ENCODE results near the gene RIMS4. TPM values are rescaled to one million over a fixed set of nuclear protein-coding genes. Genes with fewer than 3 reads are reported as not detected.
A peak's percentile ranks its signal among the peaks of the same experiment; 100 is the strongest.

The RIMS4 gene
- total and polyA plus RNA-seq, 9 of the 15 experiments (the other 6 are each of a cell fraction or from before 2014, with no cell fraction given): 0.04 TPM; not detected in 8

GRCh38 chr20:44796758-44797457 lies 13.4 kb downstream of the RIMS4 start:
- WGBS (ENCODE audit: insufficient coverage, low coverage, missing lambda C conversion rate): 0% methylated on average over 3 of the region's 3 CpGs
- BruUV-seq (replicated peaks): no TSS peak
- Histone ChIP-seq H3K27ac (ENCODE audit: extremely low read depth, low read depth, low read length) (no peak overlapping the region), H3K9me1 (ENCODE audit: control insufficient read depth, insufficient read depth, low read length) (no peaks in the 10 kb centered on the region), H2AFZ (ENCODE audit: low read depth, low read length) (no peak overlapping the region), H3K9ac (ENCODE audit: insufficient read depth in 1 of 2, low read depth in 2 of 2, low read length in 2 of 2) (no peak overlapping the region), H4K20me1 (replicated peaks; ENCODE audit: control insufficient read depth, insufficient read depth, low read length) (no peaks in the 10 kb centered on the region; the same call in 1 of the 2 replicates), H3K4me2 (ENCODE audit: insufficient read depth, low read length) (no peak overlapping the region), H3K79me2 (ENCODE audit: control insufficient read depth, insufficient read depth, low read length) (no peaks in the 10 kb centered on the region), H3K27me3 (ENCODE audit: control insufficient read depth in 2 of 2, insufficient read depth in 2 of 2, low read length in 2 of 2) (peaks cover 11 to 31% of the 10 kb centered on the region in 2 experiments; a peak in 4 of 5 replicates), H3K36me3 (ENCODE audit: control insufficient read depth, insufficient read depth, low read length) (no peaks in the 10 kb centered on the region), H3K4me3 (no peak overlapping the region), H3K9me3 (replicated peaks; ENCODE audit: control insufficient read depth, insufficient read depth, low read depth, low read length) (no peaks in the 10 kb centered on the region), H3K4me1 (replicated peaks in 1 of 2; ENCODE audit: control insufficient read depth in 2 of 2, insufficient read depth in 2 of 2, low read length in 2 of 2) (no peaks in the 10 kb centered on the region)
- FAIRE-seq (no peak), DNase-seq (ENCODE audit: extremely low read depth in 1 of 4, low spot score in 3 of 4) (no peak), ATAC-seq (no peak)
- intact Hi-C loops (cut with micrococcal nuclease): no loop called here
- TF ChIP-seq HNRNPL (IDR thresholded peaks at IDR 0.05; ENCODE audit: low read depth, low read length) (no peak), CEBPB (tag; IDR thresholded peaks at IDR 0.05) (no peak), PHF21A (IDR thresholded peaks at IDR 0.05; ENCODE audit: borderline replicate concordance, low read depth) (no peak)
- TF ChIP-seq, protein P1, sequence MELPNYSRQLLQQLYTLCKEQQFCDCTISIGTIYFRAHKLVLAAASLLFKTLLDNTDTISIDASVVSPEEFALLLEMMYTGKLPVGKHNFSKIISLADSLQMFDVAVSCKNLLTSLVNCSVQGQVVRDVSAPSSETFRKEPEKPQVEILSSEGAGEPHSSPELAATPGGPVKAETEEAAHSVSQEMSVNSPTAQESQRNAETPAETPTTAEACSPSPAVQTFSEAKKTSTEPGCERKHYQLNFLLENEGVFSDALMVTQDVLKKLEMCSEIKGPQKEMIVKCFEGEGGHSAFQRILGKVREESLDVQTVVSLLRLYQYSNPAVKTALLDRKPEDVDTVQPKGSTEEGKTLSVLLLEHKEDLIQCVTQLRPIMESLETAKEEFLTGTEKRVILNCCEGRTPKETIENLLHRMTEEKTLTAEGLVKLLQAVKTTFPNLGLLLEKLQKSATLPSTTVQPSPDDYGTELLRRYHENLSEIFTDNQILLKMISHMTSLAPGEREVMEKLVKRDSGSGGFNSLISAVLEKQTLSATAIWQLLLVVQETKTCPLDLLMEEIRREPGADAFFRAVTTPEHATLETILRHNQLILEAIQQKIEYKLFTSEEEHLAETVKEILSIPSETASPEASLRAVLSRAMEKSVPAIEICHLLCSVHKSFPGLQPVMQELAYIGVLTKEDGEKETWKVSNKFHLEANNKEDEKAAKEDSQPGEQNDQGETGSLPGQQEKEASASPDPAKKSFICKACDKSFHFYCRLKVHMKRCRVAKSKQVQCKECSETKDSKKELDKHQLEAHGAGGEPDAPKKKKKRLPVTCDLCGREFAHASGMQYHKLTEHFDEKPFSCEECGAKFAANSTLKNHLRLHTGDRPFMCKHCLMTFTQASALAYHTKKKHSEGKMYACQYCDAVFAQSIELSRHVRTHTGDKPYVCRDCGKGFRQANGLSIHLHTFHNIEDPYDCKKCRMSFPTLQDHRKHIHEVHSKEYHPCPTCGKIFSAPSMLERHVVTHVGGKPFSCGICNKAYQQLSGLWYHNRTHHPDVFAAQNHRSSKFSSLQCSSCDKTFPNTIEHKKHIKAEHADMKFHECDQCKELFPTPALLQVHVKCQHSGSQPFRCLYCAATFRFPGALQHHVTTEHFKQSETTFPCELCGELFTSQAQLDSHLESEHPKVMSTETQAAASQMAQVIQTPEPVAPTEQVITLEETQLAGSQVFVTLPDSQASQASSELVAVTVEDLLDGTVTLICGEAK (IDR thresholded peaks at IDR 0.05): peak; percentile 88
- TF ChIP-seq, protein P1 (CRISPR knock-in tag; IDR thresholded peaks at IDR 0.05): peak; percentile 57; the same call in 1 of the 2 replicates
- TF ChIP-seq, protein P2, sequence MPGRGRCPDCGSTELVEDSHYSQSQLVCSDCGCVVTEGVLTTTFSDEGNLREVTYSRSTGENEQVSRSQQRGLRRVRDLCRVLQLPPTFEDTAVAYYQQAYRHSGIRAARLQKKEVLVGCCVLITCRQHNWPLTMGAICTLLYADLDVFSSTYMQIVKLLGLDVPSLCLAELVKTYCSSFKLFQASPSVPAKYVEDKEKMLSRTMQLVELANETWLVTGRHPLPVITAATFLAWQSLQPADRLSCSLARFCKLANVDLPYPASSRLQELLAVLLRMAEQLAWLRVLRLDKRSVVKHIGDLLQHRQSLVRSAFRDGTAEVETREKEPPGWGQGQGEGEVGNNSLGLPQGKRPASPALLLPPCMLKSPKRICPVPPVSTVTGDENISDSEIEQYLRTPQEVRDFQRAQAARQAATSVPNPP (IDR thresholded peaks at IDR 0.05; ENCODE audit: borderline replicate concordance, insufficient read depth, insufficient read length): no peak
- CTCF ChIA-PET (ENCODE audit: low intra/inter-chr PET ratio): interaction anchor here (0.6 kb wide), 1 partner anchor 71 kb away, joined by 3 read pairs; no protein-coding TSS in a partner anchor
- in situ Hi-C loops (cut with MboI): no loop called here
- POLR2A ChIA-PET: interaction anchor here (1.2 kb wide), 1 partner anchor 42 kb away, joined by 5 read pairs; no protein-coding TSS in a partner anchor
